ENCODE results near the gene ZBTB7B.

GRCh38 chr1:154966111-154966510 lies 36.5 kb upstream of the ZBTB7B start:
- TF ChIP-seq GATA3 (IDR thresholded peaks at IDR 0.05; ENCODE audit: low read depth, low read length) (no peak), GATA2 (IDR thresholded peaks at IDR 0.05; ENCODE audit: low read depth, low read length) (no peak)

Measured in SH-SY5Y (cell line).